Mucosa of descending colon (tissue), 3 donors: ENCODE results near the gene IL22RA2. TPM values are rescaled to one million over a fixed set of nuclear protein-coding genes. Genes with fewer than 3 reads are reported as not detected.

Source experiments
- ATAC-seq: fragments of 200-7000 bp; cut with Tn5 transposase; one replicate; pipeline ENCODE4 v1.9.1; 2020; ENCODE audit warnings: mild to moderate bottlenecking, moderate library complexity
- DNase-seq, 3 donors: peaks; one replicate each; pipeline ENCODE4 v3.0.0-alpha.2; 2020
- H3K36me3 ChIP-seq: fragments of 200-600 bp; one replicate; pipeline ENCODE4 v1.8.0; 2021; ENCODE audit warnings: low read depth, mild to moderate bottlenecking
- H3K4me1 ChIP-seq: fragments of 200-600 bp; one replicate; pipeline ENCODE4 v1.8.0; 2021; ENCODE audit warnings: low read depth, mild to moderate bottlenecking
- H3K4me3 ChIP-seq: fragments of 200-600 bp; one replicate; pipeline ENCODE4 v1.8.0; 2021; ENCODE audit warnings: mild to moderate bottlenecking
- H3K9me3 ChIP-seq: fragments of 200-600 bp; one replicate; pipeline ENCODE4 v1.8.0; 2021; ENCODE audit warnings: mild to moderate bottlenecking
- CTCF ChIP-seq: fragments of 200-600 bp; IDR thresholded peaks from one replicate; pipeline ENCODE4 v1.8.0; 2022; ENCODE audit warnings: antibody characterized with exemption, mild to moderate bottlenecking
- intact Hi-C, 2 donors: fragments of 100-400 bp; cut with DNase I in 1 of 2; cut with micrococcal nuclease in 1 of 2; formaldehyde crosslinking; loops; one replicate each; pipeline versions ENCODE4 v1.11.0 to v1.11.1; 2022; cut with DNase I, micrococcal nuclease
- total RNA-seq, 3 donors: library from RNA; stranded (reverse); fragmentation: NEBNext Ultra II Directional in 2 of 3; extraction: Animal tissue kit (Norgen Biotek cat#: 25700) in 2 of 3; gene quantifications; one replicate each; pipeline versions ENCODE4 v1.2.1 to v1.2.4, GENCODE V29; 2021 to 2023
- donor health status: DM: no; HTN: no; CAD: no; lungs with moderate emphysema.
- donor health status: DM: no; HTN: no; CAD: no.
- donor health status: DM: no; HTN: yes; CAD: no.

IL22RA2 gene
- total RNA-seq, 3 donors from 2014 or later, result not detected

- ATAC-seq, result peak; percentile 60
- H3K9me3 ChIP-seq, result no peaks in the 10 kb centered on the region
Measured at GRCh38 chr6:137099689-137100403, 73.6 kb downstream of the IL22RA2 start.

GRCh38 chr6:137097526-137097925 lies 75.9 kb downstream of the IL22RA2 start:
- peaks cover 6% of the 10 kb centered on the region for H3K4me1 ChIP-seq
- H3K36me3 ChIP-seq, result no peaks in the 10 kb centered on the region
- no peak overlapping the region for H3K4me3 ChIP-seq
- ATAC-seq, result no peak
- DNase-seq, result no peak
- H3K9me3 ChIP-seq, result no peaks in the 10 kb centered on the region
- no peak for TF ChIP-seq CTCF
- intact Hi-C loops, result loop anchor here (10.0 kb wide), 2 partner anchors 217 to 547 kb away; no protein-coding TSS in a partner anchor

More at GRCh38 chr6:137099689-137100403, 73.6 kb downstream of the IL22RA2 start:
- H3K4me1 ChIP-seq, result no peaks in the 10 kb centered on the region
- intact Hi-C loops, result loop anchor here (10.0 kb wide), 2 partner anchors 215 to 545 kb away; no protein-coding TSS in a partner anchor
- DNase-seq, result no peak
- no peak overlapping the region for H3K4me3 ChIP-seq
- no peak for TF ChIP-seq CTCF
- H3K36me3 ChIP-seq, result no peaks in the 10 kb centered on the region

GRCh38 chr6:137097057-137097456 lies 76.4 kb downstream of the IL22RA2 start:
- no peak for TF ChIP-seq CTCF
- no peak overlapping the region for H3K4me3 ChIP-seq
- no peaks in the 10 kb centered on the region for H3K36me3 ChIP-seq
- intact Hi-C loops, result loop anchor here (10.0 kb wide), 2 partner anchors 218 to 548 kb away; no protein-coding TSS in a partner anchor
- peaks cover 9% of the 10 kb centered on the region for H3K4me1 ChIP-seq
- ATAC-seq (no peak), DNase-seq (no peak)
- H3K9me3 ChIP-seq, result no peaks in the 10 kb centered on the region

GRCh38 chr6:137095651-137096238 lies 77.7 kb downstream of the IL22RA2 start:
- Histone ChIP-seq H3K36me3 (no peaks in the 10 kb centered on the region), H3K4me3 (no peak overlapping the region), H3K9me3 (no peaks in the 10 kb centered on the region), H3K4me1 (peaks cover 9% of the 10 kb centered on the region)
- DNase-seq, result no peak
- no peak for TF ChIP-seq CTCF
- intact Hi-C loops, result loop anchor here (10.0 kb wide), 2 partner anchors 219 to 549 kb away; no protein-coding TSS in a partner anchor
- ATAC-seq, result peak; percentile 33

- TF ChIP-seq CTCF, result no peak
- ATAC-seq, result no peak
- DNase-seq, result no peak
- intact Hi-C loops, result loop anchor here (10.0 kb wide), 2 partner anchors 220 to 550 kb away; no protein-coding TSS in a partner anchor
- no peak overlapping the region for H3K4me3 ChIP-seq
- H3K4me1 ChIP-seq, result peaks cover 9% of the 10 kb centered on the region
- no peaks in the 10 kb centered on the region for H3K9me3 ChIP-seq
- H3K36me3 ChIP-seq, result no peaks in the 10 kb centered on the region
Measured at GRCh38 chr6:137095093-137095492, 78.4 kb downstream of the IL22RA2 start.
